CD4-positive, alpha-beta T cell treated with Interleukin-17A for 1 hour (primary cell): ENCODE results near the gene RIMBP3C.
"Not testable (repeated sequence)": the region's sequence is repeated elsewhere in the genome, so short reads cannot be mapped to it uniquely, and the experiment has no call there.

ENCODE experiments used
- DNase-seq: peaks from one replicate; pipeline ENCODE4 v3.0.0-alpha.2; 2020

RIMBP3C gene

DNA sequence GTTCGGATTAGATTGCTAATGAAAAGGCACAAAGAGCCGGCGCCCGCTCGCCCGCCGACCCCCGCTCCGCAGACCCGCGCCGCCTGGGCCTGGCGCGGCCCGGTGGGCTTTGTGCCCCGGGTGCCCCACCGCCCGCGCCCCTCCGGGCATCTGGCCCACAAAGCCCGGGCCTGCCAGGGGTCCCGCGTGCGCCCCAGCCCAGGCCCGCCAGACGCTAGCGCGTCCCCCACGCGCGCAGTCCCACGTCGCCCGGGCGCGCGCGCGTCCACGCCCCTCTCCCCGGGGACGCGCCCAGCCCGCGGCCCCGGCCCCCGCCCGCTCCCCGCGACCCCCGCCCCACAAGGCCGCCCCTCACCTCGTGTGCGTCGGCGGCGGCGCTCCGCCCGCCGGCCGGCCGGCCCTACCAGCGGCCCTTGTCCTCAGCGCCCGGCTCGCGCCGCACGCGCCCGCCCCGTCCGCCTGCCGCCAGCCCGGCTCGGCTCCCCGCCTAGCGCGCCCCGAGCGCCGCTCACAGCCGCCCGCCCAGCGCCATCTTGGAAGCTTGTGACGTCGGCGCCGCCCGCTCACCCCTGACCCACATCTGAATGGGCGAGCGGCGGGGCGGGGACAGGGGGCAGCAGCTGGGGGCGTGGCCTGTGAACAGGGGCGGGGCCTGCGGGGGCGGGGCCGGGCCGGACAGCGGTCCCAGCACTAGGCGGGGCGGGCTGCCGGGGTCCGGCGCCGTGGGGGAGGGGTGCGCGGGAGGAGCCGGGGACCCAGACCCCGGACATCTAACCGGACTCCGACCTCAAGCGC lies 34.1 kb downstream of the RIMBP3C start:
- DNase-seq, result not testable (repeated sequence)

DNA sequence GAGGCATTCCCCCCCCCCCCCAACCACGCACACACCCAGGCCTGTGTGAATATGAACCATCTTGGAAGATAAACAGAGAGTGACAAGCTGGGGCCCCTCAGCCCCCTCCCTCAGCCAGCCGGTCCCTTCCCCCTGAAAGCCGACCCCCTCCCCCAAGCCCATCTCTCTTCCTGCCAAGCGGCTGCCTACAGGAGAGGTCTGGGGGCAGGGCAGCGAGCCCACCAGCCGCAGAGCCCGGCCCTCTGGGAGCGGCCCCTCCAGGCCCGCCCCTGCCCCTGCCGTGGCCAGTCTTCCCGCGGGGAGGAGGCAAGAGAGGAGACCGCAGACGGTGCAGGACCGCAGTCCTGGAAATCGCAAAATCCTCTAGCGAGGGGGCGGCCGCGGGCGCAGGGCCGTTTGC lies 34.7 kb downstream of the RIMBP3C start:
- DNase-seq, result not testable (repeated sequence)

DNA sequence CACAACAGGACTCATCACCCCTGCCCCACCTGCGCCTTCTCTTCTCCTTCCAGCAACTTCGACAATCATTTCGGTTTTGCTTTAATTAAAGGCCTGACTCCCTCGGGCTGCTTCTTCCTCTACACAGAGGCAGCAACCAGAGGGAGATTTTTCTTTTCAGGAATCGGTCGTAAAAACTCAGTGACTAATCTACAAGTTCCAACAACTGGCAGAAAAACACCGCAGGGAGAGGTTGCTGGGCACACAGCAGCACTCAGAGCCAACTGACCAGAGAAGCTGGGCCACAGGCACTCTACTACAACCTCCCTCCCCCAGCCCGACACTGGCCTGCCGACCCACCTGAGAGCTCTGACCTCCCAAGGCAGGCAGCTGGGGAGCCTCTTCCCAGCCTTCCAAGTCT lies 36.0 kb downstream of the RIMBP3C start:
- not testable (repeated sequence) for DNase-seq

DNA sequence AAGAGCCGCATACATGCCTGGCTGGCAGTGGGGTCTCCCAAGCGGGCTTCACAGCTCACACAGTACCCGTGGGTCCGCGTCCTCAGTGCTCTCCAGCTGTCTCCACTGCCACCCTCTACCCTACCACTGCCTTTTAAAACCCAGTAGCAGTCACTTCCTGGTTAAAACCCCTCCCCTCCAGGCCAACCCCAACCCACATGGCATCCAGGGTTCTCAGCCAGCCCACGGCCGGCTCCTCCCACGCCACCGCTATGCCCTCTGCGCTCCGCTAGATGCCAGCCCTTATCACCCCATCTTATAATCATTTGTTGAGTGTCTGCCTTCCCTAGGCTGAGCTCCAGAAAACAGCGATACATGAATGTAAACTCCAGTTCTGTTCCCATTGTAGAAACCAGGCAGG lies 37.1 kb downstream of the RIMBP3C start:
- DNase-seq, result not testable (repeated sequence)

DNA sequence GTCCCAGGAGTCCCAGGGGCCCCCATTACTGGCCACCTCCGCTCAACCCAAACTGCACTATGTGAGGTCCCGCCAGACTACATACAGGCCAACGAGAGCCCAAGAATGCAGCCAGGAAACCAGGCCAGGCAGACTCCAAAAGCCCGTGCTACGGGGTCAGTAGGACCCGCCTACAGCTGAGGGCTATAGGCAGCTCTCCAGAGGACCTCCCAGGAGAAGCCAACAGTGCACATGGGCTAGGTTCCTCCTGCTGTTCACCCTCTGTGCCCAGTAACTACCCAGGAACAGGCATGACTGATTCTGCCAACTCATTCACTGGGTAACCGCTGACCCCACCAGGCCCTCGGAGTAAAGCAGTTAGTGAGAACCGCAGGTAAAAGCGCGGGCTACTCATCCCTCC lies 39.2 kb downstream of the RIMBP3C start:
- DNase-seq, result not testable (repeated sequence)

DNA sequence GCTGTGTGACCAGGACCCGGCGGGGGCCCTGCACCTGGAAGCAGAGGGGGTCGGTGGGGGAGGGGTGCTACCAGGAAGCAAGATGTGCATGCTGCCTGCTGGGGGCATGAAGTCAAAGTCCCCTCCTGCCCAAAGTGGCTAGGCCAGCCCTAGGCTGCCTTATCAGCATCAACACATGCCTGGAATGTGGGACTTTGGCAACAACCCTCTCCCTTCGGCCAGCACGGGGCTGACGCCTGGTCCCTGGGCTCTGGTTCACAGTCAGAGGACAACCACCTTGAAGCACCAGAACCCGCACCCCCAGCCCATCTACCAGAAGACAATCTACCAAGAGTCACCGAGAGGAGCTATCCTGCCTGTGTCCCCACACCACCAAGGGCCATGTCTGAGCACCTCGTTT lies 40.9 kb downstream of the RIMBP3C start:
- DNase-seq, result not testable (repeated sequence)

DNA sequence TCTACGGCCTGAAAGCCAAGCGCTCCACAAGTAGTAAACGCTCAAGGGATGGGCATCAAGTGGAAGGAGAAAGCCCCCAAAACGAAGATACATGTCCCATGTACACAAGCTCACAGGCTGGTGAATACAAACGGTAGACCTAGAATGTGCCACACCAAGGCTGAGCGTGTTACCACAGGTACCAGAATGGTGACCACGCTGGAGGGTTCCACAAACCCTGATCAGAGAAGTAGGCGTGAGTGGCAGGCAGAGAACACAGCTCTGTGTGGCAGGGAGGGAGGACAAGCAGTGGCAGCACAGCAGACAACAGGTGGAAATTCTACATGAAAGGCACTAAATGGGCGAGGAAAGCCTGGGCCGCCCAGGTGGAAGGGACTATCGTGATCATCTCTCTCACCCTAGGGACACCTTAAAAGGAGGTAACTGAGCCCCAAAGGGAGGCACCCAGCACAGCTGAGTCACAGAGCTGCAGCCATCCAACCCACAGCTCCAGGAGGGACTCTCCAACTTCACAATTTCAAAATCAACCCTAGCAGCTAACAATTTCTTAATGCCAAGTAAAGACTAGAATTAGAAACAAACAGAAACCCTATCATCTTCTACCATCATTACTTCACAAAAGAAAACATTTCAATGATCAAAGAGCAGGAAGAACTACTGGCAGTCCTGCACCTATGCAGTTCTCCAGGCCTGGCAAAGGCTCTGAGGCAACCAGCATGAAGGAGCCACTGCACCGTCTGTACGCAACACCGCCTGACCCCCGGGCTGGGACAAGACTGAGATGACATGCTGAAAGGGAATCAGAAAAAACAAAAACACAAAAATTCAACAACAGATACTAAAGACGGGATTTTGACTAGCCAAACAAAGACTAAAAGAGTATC lies 51.4 kb downstream of the RIMBP3C start:
- not testable (repeated sequence) for DNase-seq

DNA sequence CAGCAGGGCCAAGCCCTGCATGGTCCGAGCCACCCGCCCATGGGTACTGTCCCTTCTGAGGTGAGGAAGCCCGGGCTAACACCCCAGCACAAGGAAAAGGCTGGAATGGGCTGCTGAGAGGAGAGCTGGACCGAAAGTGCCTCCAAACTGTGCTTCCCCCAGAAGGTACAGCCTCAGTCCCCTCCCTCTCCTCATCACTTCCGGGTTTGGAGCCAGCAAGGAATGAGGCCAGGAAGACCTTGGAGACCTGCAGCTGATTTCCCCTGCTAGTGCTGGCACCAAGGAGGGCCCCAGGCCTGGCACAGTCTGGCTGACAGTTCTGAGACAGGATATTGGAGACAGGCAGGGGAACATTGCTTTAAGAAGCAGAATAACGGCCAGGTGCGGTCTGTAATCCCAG lies 52.8 kb downstream of the RIMBP3C start:
- not testable (repeated sequence) for DNase-seq

DNA sequence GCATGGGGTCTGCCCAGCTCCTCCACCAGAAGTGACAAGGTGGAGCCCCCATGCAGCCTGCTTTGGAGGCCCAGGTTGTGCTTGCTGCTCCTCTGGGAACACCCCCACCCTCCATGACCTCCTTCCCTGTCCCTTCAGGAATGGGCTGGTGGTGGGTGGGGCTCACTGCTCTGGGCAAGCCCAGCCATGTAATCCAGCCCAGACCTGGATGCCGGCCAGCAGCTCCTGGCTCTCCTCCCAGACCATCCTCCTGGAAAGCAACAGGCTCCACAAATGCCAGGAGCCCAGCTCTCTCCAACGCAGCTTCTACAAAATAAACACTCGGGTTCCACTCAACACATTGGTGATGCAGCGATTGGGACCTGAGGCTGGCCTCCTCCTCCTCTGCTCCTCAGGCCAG lies 53.3 kb downstream of the RIMBP3C start:
- not testable (repeated sequence) for DNase-seq
